Measurements from ENCODE around the gene SRGAP1.

DNA sequence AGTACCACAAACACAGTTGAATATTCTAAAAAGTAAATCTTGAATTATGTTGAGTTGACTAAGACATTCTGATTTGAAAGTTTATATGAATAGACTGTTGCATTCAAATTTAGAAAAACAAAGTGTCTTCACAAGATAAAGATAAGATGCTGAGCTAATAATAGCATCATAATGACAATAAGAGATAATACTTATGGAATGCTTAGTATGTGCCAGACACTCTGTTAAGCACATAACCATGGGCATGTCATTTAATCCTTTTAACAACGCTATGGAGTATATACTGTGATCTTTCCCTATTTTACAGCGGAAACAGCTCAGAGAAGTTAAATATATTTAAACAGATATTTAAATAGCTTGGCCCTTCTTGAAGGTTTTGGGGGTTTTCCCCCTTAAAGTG, 163.4 kb downstream of the SRGAP1 start:
- TF ChIP-seq, protein P1, sequence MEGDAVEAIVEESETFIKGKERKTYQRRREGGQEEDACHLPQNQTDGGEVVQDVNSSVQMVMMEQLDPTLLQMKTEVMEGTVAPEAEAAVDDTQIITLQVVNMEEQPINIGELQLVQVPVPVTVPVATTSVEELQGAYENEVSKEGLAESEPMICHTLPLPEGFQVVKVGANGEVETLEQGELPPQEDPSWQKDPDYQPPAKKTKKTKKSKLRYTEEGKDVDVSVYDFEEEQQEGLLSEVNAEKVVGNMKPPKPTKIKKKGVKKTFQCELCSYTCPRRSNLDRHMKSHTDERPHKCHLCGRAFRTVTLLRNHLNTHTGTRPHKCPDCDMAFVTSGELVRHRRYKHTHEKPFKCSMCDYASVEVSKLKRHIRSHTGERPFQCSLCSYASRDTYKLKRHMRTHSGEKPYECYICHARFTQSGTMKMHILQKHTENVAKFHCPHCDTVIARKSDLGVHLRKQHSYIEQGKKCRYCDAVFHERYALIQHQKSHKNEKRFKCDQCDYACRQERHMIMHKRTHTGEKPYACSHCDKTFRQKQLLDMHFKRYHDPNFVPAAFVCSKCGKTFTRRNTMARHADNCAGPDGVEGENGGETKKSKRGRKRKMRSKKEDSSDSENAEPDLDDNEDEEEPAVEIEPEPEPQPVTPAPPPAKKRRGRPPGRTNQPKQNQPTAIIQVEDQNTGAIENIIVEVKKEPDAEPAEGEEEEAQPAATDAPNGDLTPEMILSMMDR (IDR thresholded peaks at IDR 0.05) = no peak
- no peak for TF ChIP-seq POLR2A (IDR thresholded peaks at IDR 0.05)
- TF ChIP-seq EP300 (IDR thresholded peaks at IDR 0.05) = no peak
